ENCODE results near the gene LITAF.

- TF ChIP-seq, protein P1, sequence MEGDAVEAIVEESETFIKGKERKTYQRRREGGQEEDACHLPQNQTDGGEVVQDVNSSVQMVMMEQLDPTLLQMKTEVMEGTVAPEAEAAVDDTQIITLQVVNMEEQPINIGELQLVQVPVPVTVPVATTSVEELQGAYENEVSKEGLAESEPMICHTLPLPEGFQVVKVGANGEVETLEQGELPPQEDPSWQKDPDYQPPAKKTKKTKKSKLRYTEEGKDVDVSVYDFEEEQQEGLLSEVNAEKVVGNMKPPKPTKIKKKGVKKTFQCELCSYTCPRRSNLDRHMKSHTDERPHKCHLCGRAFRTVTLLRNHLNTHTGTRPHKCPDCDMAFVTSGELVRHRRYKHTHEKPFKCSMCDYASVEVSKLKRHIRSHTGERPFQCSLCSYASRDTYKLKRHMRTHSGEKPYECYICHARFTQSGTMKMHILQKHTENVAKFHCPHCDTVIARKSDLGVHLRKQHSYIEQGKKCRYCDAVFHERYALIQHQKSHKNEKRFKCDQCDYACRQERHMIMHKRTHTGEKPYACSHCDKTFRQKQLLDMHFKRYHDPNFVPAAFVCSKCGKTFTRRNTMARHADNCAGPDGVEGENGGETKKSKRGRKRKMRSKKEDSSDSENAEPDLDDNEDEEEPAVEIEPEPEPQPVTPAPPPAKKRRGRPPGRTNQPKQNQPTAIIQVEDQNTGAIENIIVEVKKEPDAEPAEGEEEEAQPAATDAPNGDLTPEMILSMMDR (IDR thresholded peaks at IDR 0.05), result no peak
- no peak for TF ChIP-seq POLR2AphosphoS5 (IDR thresholded peaks at IDR 0.05)
Observed at GRCh38 chr16:11511328-11511727, 75.4 kb downstream of the LITAF start.

All from gastroesophageal sphincter (tissue), 3 donors.